ENCODE results near the gene NCK2.

The NCK2 gene

DNA sequence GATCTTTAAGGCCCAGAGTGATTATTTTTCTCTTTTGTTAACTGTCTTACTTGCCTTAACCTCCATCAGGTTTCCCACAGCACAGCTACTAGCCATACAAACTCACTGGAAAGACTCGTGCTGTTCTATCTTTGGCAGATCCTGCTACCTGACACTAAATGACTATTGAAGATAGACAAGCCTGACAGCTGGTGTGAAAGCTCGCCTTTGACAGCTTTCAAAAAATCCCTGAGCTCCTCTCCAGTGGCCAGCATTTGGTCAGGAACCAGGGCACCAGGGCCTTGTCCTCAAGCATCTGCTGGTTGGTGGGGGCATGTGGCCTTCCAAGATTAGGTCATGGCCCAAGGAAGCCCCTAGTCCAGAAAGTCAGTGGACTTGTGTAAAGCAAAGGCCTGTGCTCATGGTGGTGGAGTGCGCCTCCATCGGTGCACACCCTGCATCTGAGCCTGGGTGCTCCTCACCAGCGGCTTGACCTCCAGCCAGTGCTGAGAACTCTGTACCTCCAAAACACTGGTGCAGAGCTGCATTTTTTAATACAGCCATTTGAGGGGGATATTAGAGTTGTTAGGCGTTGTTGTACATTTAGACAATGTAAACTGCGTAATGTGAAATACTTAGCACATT, 158.5 kb downstream of the NCK2 start:
- no peak for DNase-seq

DNA sequence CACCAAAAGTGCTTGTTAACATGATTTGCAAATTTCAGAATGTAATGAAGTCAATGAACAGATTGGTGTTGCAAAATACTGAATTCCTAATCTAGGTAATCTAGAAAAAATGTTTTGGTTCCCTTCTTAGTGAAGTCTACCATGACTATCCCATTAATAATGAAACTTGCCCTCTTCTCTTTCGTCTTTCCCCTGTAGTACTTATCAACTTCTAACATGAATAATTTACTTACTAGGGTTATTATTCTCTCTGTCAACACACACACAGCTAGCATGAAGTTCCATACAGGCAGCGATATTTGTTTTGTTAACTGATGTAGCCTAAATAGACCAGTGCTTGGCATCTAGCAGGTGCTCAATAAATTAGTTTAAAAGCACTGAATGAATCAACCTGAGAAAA, 160.2 kb downstream of the NCK2 start:
- no peak for DNase-seq

DNA sequence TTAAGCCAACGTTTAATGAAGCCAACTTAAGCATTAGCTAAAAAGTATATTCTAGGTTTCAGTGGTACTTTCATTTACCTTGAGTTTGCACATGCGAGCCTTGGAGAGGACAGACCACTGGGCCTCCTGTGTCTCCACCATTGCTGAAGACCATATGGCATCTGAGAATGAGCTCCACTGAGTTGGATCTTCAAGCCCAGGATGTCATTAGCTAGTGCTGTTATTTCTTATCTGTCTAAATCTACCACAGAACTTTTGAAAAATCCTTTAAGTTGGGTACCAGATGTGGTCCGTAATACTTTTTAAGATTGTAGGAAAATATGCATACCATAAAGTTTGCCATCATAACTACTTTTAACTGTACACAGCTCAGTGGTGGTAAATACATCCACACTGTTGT, 161.8 kb downstream of the NCK2 start:
- no peak for DNase-seq

DNA sequence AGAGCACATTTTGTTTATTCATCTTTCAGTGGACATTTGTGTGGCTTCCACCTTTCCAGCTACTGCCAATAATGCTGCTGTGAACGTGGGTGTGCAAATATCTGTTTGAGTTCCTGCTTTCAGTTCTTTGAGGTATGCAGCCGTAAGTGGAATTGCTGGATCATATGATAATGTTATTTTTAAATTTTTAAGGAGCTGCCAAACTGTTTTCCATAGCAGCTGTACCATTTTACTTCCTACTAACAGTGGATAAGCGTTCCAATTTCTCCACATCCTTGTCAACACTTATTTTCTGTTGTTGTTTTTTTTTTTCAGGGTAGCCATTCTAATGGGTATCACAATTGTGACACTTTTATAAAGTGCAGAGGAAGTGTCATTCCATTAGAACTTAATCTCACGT, 162.5 kb downstream of the NCK2 start:
- no peak for DNase-seq

DNA sequence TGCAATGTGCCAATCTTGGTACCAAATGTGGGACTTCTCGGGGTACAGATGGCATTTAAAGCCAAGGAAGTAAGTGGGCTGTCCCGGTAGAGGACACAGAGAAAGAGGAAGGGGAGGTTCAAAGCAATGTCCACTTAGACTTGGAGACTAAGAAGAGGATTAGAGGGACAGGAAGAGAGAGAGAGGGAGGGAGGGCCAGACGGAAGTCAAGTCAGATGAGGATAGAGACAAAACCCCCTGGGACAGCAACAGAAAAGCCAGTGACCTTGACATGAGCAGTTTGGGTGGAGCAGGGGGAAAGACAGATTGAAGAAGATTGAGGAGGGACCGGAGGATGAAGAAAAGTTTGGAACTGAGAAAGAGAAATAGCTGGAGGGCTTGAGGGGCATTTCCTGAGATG, 164.5 kb downstream of the NCK2 start:
- DNase-seq, result no peak

DNA sequence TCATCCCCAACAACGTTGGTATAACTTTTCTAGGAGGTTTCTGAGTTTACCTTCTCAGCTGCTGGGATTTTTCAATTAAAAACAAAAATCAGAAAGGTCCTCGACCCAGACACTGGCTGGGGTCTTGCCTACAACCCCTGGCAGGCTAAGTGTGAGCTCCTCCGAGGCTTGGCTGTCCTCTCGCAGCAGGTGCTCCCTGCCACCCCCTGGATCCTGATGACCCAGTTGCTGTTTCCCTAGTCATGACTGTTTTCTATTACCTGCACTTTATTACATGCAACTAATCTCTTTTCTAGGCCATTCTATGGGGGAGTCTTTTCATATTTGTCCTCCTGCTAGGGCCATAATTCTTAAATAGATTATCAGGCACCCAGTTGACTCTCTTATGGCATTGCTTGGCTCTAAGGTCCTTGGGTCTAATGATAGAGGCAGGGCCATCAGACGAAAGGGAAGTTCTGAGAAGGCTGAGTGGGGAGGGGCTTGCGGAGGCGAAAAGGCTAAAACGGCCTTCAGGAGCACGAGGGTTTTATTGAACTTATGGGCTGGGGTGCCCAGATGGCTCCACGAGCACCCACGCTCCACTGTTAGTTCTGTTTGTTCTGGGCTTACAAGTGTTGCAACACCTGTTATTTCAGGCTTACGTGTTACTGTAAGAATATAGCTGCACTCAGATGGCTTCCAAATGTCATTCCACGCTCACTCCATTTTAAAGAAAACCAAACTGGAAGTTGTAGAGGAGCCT, 166.0 kb downstream of the NCK2 start:
- DNase-seq, result no peak

DNA sequence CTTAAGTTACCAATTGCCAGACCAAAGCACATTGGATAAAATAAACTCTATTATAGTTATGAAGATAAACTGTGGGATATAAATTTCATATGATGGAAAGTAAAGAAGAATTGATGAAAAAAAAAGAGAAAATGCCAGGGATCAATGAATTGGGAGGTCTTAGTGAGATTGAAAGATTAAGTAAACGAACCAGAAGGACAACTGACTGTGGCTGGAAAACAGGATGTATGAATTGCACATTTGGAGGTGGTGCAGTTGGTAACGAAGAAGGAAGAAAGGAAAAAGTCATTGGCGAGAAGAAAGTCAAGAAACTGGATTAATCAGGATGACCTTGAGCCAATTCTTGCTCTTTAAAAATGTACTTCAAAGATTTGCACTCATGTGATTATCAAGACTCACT, 166.7 kb downstream of the NCK2 start:
- no peak for DNase-seq

DNA sequence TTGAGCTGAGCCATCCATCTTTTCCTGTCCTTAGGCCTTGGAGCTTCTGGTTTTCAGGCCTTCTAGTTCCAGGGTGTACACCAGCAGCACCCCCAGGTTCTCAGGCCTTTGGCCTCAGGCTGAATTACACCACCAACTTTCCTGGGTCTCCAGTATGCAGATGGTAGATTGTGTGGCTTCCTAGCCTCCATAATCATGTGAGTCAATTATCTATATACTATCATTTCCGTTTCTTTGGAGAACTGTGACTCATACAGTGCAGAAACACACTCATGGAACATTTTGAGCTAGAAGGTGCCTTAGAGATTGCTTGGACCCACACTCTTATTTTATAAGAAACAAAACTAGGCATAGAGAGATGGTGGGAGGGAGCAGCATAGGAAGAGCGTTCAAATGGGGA, 167.4 kb downstream of the NCK2 start:
- no peak for DNase-seq

DNA sequence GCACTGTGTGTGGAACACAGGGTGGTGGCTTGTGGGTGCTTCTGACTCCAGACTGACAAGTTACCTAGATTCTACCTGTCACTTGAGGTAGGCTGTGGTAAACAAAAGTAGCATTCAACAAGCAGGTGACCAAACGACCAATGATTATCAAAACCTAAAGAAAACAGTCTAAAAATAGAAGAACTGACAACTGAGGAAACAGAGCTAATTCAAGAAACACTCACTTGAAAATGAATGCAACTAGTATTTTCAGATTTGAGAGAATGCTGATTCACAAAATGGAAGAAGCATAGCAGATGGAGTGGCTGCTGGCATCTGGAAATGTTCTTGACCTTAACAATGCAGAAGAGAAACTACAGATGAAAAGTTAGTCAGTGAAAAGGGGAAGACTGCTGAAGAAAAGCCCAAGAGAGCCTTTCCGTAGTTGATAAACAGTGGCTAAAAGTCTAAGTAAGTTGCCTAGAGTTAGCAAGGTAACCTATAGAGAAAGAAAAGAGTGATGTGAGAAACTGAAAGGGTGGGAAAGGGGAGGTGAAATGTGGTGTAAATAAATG, 170.4 kb downstream of the NCK2 start:
- no peak for DNase-seq

DNA sequence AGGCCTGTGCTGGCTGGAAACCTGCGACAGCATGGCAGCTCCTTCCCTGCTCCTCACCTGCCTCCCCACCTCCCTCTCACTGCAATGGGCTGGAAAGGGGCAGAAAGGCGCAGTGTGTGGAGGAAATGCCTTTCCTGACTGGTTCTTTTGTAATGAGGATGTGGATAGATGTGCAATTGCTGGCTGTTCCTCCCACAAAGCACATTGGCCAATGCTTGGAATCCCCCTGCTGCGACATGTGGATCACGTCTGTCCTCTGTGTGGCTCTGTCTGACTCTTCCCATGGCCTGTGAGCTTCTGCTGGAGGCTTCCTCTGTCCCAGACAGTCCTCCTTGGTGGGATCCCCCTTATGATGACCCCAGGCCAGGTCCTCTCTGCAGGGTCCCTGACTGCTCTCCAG, 172.5 kb downstream of the NCK2 start:
- no peak for DNase-seq

DNA sequence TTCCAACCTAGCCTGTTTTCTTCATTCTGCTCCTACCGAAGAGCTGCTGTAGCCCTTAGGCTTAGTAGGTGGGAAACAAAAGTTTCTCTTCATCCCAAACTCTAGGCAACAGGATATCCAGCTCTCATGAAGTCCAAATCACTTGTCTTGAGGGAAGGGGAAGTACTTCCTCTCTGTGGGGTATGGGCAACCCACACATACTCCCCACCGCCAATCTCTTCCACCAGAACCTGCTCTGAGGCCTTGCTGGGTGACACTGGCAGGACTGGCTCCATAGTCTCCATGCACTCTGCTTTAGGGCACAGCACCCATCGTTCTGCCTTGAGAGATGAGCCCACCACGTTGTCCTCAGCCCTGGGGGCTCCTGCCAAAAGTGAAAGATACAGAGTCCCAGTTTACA, 173.0 kb downstream of the NCK2 start:
- DNase-seq, result no peak

DNA sequence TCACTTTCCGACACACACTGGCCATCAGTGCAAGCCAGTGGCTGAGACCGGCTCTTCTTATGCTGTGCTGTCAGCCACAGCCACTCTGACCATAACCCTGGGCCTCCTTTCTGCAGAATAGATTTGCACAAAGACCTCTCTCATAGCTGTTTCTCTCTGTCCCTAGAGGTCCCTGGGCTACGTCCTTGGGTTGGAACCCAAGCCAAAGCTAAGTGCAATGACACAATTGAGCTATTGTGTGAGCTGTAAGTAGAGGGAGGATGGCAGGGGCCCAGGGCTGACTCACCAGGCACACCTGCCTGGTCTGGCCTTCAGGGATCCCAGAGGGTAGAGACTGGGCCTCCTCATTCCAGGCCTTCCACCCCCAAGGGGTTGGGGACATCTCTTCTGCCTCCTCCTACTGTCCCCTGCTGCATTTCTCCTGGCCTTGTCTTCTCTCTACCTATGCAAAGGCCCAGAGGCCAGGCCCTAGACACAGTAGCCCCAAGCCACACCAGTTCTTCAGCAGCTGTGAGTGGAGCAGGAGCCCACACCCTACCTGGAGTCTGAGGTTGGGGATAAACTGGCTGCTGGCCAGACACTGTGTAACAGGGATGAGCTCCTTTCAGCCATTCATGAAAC, 174.6 kb downstream of the NCK2 start:
- DNase-seq, result no peak

DNA sequence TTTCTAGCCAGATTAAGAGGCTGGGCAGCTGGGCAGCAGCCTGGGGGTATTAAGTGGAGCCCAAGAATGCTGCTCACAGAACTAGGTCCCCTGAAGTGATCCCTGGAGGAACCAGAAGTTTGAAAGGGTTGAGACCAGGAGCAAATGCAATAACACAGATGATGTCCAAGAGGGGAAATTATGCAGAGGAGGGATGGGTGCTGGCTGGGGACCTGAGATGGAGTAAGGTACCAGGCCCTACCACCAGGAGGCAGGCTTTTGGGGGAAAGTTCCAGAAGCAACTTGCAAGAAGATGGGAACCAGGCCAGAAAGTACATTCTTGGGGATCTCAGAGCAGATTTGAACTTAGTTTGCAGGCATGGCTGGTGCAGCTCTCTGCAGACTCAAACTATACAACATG, 175.1 kb downstream of the NCK2 start:
- DNase-seq, result peak; percentile 22

DNA sequence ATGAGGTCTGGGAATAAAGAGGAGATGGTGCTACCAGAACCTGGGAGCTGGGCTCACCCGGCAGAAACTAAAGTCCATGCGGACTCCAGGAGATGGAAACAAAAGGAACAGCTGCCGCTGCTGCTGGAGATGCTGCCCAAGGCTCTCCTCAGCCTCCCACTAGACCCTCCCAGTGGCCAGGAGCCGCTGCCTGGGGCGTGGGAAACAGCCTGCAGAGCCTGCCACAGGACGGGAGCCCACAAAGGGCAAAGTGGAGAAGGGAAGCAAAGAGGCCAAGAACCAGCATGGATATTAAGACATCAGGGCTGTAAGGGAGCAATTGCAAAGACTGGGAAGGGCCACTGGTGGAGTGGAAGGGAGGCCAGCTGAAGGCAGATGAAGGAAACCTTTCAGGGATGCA, 179.6 kb downstream of the NCK2 start:
- no peak for DNase-seq

DNA sequence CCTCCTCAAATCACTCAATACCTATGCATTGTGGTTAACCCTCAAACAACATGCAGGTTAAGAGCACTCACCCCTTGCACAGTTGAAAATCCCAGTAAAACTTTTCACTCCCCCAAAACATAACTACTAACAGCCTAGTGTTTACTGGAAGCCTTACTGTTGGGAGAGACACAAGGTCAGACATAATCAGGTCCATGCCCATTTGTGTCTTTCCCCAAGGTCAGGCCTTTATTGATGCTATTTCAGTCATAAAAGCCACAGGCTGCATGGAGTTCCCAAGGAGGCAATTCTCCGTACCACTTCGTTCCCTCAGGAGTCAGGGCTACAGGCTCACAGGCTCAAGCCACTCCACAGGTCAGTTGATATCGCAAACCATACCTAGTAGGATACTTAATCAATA, 180.2 kb downstream of the NCK2 start:
- DNase-seq, result no peak

DNA sequence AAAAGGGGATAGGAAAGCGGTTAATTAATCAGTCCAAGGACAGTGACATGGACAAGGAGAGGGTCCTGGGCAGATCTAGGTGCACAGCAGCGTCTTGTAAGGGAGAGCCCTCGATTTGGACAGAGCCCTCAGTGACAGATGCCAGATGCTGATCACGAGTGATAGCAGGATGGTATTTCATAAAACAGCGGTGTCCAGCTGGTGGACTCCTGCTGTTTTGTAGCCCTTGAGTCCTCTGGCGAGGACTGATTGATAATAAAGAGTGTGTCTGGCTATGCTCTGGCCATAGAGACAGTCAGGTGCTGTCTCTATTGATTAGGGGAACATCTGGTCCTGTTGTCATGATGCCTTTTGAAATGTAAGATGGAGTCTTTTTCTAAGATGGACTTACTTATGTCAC, 180.7 kb downstream of the NCK2 start:
- no peak for DNase-seq

DNA sequence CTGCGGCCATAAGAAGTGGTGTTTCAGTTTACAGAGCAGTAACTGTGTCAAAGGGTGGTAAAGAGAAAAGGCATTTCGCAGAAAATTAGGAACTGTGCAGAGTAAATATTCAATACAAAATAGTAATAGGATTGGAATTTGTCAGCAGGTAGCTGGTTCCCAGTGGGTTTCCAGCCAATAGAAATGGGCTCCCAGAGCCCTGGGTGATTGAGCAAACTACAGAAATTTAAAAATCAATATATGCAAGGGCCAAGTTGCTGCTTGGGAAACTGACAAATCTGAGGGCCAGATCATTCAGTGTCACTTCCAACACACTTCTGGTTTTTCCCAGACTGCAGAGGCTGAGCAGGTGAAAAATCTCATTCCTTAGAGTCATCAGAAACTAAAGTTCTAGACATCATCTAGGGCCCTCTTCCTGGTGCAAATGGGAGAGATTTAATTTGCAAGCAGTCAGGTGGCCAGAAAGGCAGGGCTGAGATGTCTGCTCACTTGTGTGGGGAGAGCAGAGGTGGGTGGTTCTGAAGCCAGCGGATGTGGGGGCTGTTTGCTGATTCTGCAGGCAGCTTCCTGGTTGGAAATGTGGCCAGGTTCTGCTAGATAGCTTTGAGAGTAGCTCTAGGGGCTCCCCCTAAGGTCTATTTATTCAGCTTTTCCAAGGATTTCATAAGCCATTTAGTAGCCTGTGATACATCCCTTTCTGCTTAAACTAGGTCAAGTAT, 182.4 kb downstream of the NCK2 start:
- DNase-seq, result no peak

DNA sequence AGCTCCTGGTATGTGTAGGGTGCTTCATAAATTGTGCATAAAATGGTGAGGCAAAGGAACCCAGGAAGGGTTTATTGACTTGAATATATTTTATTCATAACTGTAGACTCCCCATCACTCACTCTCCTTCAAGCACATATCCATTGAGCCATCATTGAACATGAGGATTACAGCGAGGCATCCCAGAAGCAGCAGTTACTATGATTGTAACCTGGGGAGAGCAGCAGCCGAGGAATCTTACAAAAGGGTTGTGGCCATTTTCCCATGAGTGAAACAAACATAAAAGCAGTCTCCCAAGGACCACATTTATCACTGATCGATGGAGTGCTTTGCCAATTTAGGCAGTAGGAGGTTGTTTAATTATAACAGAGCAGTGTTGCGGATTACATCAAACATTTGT, 183.4 kb downstream of the NCK2 start:
- DNase-seq, result no peak

DNA sequence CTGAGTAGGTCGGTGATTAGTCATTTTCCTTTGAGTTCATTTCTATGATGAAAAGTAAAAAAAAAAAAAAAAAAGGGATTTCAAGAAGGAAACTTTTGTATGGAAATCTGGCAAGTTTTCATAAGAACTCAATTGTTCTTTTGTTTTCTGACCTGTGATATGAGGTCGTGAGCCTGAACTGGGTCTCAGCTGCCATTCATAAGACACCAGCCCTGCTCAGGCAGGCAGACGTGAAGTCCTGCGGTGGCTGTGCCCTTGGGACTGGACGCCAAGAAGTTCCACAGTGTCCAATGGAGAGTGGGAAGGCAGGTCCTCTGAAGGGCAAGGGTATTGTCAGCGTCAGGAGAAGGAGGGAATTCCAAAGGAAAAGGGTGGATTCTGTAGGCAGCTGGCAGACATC, 183.9 kb downstream of the NCK2 start:
- DNase-seq, result no peak

DNA sequence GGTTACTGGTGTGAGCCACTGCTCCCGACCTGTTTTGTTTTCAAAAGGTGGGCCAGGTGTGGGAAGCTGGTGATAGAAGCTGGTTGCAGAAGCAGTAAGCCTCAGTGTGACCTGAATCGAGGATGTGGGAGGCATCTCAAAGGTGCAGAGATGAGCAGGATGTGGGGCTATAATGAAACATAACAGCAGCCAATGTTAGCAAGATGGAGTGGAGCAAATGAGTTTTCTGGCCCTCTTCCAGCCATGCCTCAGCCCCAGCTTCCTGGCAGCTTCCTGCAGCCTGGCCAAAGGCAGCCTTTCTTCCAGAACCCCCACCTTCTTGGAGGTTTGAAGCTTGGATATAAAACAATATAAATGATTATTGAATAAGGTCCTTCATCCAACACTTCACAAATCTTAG, 184.8 kb downstream of the NCK2 start:
- DNase-seq, result no peak

DNA sequence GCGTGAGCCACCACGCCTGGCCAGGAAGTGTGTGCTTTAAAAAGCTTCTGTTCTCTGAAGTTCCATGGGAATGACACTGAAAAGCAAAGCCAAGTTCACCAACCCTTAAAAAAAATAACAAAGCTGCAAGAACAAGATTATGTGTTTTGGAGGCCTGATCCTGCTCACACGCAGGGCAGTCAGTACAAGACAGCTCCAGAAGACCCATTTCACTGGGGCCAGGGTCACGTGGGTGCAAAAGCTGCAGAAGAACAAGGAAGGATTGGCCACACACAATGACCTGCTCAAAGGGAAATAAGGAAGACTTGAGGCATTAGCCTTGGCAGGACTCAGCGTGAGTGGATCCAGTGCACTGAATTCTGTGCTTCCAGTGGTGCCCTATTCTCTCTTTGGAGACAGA, 187.9 kb downstream of the NCK2 start:
- no peak for DNase-seq

DNA sequence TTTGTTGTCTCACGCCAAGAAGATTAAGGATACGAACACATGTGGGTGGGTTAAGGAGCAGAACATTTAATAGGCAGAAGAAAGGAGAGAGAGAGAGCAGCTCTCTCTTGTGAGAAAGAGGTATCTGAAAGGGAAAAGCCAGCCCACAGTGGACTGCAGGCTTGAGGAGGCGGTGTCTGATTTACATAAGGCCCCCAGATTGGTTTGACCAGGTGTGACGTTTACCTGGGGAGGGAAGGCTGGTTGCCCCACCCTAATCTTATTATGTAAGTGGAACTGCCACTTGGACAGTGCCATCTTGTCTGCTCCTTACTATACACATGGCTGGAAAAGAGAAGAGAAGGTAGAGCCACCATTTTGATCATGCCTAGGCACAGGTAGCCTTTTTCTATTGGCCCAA, 189.2 kb downstream of the NCK2 start:
- no peak for DNase-seq

DNA sequence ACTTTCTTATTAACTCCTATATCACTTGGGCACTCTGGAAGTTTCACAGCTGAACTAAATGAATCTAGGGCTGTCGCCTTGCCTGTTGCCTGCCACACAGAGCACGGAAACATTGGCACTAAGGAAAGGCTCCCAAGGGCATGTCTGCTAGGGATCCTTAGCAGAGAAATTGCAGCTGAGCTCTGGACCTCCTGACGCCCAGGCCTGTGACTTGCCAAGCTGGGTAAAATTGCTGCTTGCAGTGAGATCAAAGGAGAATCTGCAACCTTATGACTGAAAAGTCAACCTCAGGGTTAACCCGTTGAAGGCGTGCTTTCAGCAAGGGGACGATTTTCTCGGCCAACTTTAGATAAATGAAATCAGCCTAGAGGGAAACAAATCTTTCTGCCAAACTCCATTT, 189.8 kb downstream of the NCK2 start:
- no peak for DNase-seq

DNA sequence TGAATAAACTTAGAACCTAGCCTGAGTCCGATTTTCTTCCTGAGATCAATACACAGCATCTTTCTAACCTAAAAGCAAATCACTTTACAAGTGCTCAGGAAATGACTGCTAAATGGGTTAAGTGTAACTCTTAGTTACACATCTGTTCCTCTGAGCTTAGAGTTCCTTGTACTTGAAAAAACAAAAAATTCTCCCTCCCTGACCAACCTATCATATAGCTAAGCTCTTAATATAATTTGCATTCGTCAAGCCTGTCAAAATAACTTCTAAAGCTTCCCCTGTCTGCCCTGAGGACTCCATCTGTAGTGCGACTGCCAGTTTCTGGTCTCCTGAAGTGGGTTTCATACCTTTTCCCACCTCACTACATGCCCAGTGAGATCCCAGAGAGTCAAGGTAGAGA, 190.4 kb downstream of the NCK2 start:
- no peak for DNase-seq

All from fibroblast of skin of right quadriceps (primary cell).